HG03097 (cell line): ENCODE measurements around the gene YBEY.
A peak's percentile ranks its signal among the peaks of the same experiment; 100 is the strongest.
"Not testable (repeated sequence)": the region's sequence is repeated elsewhere in the genome, so short reads cannot be mapped to it uniquely, and the experiment has no call there.

Source experiments
- ATAC-seq: cut with Tn5 transposase; IDR thresholded peaks from one replicate; pipeline ENCODE4 v1.9.1; 2021; ENCODE audit not compliant: unreplicated experiment, low FRiP score

YBEY gene, protein sequence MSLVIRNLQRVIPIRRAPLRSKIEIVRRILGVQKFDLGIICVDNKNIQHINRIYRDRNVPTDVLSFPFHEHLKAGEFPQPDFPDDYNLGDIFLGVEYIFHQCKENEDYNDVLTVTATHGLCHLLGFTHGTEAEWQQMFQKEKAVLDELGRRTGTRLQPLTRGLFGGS

DNA sequence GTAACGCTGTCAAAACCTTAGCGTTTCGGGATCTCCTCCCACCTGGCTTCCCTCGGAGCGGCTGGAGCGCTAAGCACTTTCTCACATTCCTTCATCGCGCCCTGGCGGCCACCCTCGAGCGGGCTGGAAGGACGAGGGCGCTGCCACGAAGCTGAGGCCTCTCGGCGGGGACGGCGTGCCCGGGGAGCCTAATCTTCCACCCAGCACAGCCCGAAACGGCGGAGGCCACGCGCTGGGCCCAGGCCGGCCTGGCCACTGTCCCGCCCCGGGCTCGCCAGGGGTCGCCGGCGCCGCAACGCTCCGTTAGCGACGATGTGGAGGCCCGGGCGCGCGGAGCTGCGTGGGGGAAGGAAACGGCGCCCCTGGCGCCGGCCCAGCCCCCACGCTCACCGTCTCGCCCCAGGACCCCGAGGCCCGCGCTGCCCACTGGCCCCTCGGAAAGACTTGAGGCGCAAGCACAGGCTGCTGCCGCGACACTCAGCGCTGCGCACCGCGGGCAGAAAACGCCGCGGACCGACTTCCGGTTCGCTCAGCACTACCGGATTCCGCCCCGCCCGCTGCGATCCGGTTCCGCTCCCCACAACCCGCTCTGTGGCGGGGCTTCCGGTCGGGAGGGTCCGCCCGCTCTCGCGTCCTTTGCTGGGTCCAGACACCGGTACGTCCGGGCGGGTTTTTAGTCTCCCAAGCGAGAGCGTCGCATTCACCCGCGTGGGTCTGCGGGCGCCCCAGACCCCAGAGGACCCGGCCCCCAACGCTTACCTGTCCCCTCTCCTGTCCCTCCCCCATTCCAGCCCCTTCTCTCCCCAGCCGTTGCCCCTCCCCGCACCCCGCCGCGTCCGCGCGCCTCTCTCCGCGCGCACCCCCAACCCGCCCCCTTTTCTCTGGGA is at the start of gene YBEY:
TSS of gene YBEY (plus strand) at position 582 of the 887 bp plus-strand sequence. CDS start 572 bp downstream, outside the sequence.
- peak; percentile 86 for ATAC-seq

GRCh38 chr21:46237474-46237873 is 48.7 kb upstream of the YBEY start:
- no peak for ATAC-seq

- no peak for ATAC-seq
Measured at GRCh38 chr21:46239817-46240325, 46.3 kb upstream of the YBEY start.

DNA sequence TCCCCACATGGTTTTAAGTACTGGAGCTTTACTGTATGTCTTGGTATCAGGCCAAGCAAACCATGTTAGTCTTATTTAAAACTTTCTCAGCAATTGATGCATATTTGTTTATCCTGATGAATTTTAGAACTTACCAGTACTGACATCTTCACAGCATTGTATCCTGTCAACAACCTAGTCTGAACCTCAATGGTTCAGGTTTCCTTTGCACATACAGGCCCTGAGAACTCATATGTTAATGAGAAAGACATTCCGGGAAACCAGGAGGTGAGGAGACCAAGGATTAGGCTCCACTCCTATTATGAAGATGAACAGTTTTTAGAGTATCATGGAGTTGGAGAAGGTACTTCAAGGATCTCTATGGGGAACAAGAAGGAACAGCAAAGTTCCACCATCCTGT is 44.6 kb upstream of the YBEY start:
- not testable (repeated sequence) for ATAC-seq

DNA sequence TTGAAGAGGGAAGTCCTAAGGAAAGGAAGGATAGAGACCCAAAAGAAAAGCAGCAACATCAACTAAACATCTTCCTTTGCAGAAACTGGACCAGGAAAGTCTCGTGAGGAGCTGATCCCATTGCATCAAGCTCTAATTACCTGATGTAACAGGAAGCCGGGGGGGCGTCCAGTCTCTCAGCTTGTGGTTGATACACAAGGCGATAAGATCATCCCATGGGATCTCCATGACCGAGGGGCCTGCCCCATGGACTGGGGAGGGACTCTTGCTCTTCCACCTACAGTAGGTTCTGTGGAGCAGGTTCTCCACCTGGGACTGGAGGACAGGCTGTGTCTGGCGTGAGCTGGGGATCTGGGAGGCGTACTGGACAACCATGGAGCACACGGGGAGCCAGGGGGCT is 42.8 kb upstream of the YBEY start:
- no peak for ATAC-seq

DNA sequence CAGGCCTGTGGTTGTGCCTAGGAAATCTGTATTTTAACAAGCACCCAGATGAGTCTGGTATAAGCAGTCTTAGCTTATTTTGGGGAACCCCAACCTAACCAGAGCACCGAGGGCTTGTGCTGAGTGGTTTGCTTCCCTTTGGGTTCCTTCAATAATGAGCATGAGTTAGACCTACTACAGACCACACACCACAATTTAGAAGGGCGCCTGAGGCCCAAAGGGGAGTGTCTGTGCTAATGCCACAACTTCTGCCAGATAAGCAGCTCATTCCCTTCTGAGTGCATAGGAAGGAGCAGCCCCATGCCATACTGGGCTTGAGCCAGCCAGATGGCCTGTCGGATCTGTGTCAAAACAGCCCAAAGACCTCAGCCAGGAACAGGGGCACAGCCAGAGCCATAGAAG is 42.2 kb upstream of the YBEY start:
- no peak for ATAC-seq

- no peak for ATAC-seq
Measured at GRCh38 chr21:46244602-46245001, 41.5 kb upstream of the YBEY start.

GRCh38 chr21:46245213-46245915 is 40.8 kb upstream of the YBEY start:
- no peak for ATAC-seq

DNA sequence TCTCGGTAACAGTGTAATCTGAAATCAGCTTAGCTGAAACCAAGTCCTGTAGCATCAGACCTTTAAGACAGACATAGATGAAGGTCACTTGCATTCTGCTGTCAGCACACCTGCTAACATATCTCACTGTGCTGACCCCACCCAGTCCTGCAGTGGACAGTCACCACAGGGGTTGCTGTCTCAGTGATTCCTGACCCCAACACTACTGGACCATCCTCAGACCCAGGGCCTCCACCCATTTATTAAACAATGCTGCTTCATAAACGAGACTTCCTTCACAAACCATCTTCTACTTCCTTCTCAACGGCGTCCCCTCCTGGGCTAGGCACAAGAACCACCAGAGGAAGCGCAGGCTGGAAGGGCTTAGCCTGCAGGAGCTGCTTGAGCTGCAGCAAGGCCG is 39.8 kb upstream of the YBEY start:
- no peak for ATAC-seq

- ATAC-seq, result no peak
Measured at GRCh38 chr21:46247699-46248421, 38.3 kb upstream of the YBEY start.

DNA sequence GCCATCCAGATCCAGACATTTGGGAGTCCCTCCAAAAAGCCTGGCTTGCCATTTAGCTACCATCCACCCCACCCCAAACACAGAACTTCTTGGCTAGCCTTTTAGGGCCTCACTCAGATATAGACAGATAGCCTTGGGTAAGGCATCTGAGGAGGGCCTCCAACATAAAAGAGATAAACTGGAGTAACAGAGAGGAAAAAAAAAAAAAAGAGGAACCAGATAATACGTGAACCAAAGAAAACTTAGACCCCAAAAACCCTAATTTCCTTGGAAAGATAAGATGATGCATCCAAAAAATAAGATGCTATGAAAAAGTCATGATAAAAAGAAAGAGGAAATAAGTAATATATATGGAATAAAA is 37.7 kb upstream of the YBEY start:
- no peak for ATAC-seq

- no peak for ATAC-seq
Measured at GRCh38 chr21:46248827-46249226, 37.3 kb upstream of the YBEY start.

GRCh38 chr21:46250146-46250725 is 35.9 kb upstream of the YBEY start:
- ATAC-seq, result no peak

GRCh38 chr21:46252840-46253239 is 33.3 kb upstream of the YBEY start:
- ATAC-seq, result no peak

DNA sequence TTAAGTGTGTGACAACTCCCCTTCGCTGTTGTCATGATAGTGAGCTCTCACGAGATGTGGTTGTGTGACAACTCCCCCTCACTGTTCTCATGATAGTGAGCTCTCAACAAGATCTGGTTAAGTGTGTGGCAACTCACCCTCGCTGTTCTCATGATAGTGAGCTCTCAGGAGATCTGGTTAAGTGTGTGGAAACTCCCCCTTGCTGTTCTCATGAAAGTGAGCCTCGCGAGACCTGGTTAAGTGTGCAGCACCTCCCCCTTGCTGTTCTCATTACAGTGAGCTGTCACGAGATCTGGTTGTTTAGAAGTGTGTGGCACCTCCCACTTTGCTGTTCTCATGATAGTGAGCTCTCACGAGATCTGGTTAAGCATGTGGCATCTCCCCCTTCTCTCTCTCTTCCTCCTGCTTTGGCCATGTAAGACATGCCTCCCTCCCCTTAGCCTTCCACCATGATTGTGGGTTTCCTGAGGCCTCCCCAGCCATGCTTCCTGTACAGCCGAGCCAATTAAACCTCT is 32.5 kb upstream of the YBEY start:
- ATAC-seq, result peak; percentile 52

DNA sequence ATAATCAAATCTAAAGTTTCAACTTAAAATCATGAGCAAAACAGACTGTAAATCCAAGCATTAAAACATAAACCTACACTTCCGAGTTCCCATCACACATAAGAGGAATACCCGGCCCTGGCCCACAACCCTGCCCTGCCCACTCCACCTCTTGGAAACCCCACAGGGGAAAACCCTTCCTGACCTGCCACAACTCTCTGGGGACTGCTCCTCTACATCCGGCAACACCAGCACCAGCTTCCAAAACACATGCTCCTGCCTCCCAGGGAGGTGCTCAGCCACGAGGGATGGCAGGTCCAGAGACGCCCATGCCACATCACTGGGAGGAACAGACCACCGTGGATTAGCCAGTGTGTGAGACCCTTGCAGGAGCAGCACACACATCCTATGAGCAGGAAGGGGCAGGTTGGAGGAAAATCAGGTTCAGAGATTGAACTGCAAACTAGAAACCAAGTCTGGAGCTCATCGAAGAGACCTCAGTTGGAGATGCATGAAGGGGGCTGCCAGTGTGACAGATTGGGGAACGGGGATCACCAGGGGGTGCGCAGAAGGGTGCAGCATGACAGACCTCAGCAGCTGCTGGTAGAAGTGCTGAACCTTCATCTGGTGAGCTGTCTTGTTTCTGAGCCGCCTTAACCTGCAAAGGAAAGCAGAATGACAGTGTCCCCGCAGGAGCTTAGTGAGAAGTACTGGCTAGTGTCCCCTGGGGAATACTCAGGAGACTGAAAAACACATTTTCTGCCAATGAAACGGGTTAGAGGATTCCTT is 31.8 kb upstream of the YBEY start:
- ATAC-seq, result no peak

DNA sequence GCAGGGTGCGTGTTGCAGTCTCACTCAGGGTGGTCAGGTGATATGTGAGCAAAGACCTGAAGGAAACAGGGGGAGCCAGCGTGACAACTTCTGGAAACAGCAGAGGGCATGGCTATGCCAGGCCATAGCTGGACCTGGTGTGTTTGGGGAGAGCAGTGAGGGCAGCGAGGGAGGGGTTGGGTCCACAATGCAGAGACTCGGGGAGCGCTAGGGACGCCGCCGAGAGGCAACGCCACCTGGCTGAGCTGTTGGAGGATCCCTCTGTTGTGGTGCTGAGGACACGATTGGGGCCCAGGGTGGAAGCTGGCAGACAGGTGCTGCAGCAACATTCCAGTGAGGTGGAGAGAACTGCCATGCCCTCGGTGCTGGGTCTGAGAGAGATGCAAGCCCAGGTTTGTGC is 31.0 kb upstream of the YBEY start:
- no peak for ATAC-seq

DNA sequence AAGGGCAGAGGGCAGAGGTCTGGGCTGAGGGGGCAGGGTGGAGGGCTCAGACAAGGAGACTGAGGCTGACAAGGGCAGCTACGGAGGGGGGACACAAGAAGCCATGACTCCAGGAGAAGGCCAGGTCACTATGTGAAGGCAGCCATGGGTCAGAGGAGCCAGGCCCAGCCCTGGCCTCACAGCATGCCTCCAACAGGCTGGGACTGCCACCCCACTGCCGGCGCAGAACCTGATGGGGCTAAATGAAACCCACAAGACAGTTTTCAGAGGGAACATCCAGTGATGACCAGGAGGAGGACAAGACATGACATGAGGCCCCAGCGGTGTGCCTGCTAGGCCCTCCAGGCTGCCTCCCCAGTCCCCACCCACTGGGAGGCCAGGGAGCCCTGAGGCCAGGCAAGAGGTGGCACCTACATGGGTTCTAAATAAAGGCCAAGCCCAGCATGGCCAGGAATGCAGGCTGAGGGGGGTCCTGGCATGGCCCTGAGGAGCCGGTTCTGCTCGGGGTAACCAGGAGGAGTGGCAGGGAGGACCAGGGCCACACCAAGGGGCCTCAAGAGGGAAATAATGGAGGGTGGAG is 30.3 kb upstream of the YBEY start:
- ATAC-seq, result no peak

- ATAC-seq, result no peak
Measured at GRCh38 chr21:46256501-46256994, 29.6 kb upstream of the YBEY start.
